GM18519 (cell line): ENCODE measurements around the gene PHF11.
"Not testable (repeated sequence)": the region's sequence is repeated elsewhere in the genome, so short reads cannot be mapped to it uniquely, and the experiment has no call there.

Source experiments
- ATAC-seq: cut with Tn5 transposase; IDR thresholded peaks from one replicate; pipeline ENCODE4 v1.9.1; 2021; ENCODE audit warnings: mild to moderate bottlenecking, moderate library complexity; ENCODE audit not compliant: unreplicated experiment, low FRiP score

The PHF11 gene

DNA sequence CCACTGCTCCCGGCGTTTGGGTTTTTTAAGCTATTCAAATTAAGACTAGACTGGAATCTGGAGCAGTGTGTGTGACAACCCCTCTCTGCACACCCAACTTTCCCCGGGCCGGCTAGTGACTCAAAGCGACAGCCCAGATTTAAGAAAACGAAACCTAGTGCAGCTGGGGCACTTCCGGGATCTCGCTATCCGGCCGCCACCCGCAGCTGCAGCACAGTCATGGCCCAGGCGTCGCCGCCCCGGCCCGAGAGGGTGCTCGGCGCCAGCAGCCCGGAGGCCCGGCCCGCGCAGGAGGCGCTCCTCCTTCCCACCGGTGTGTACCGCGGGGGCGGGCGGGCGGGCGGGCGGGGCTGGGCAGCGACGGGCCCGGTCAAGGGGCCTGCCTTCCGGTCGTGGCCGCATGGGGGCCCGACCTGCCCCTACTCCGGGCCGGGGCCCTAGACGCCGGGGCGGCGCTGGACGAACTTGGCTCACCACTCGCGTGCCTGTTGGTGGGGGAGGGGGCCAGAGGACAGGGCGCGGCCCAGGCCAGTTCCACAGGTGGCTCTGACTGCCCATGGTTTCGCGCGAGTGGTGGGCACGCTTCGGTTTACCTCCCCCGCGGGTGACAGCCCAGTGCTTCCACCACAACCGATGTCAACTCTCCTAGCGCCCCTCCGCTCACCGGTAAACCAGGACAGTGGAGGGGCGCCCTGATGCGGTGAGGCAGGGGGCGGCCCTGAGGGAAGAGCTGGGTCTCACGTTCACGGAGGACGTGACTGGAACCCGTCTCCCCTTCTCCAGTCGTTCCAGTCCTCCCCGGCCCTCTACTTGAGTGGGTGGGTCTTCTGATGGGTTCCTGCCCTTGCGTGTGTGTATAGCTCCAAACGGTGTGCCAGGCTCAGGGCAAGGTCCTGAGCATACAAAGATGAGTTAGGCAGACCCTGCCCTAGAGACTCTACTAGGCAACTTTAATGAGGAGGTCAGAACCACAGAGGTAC lies at the start of gene PHF11:
TSS of gene PHF11 (plus strand) at position 171 of the 980 bp plus-strand sequence. CDS start at position 220, 49 bp downstream.
- ATAC-seq, result peak; percentile 86

DNA sequence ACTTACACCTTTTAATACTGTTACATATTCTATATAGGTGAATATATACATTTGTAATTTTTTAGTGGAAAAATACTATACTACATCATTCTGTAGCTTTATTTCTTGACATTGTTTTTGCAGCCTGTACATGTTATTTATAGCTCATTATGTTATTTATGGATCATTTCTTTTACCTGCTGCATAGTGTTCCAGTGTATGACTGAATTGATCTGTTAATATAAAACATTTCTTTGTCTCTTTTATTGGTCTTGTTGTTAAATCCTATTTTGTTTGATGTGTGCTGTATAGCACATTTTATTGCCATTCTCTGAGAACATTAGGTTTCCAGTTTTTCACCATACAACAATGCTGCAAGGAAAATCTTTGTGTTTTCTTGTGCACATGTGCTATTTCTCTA lies 49.3 kb upstream of the PHF11 start:
- ATAC-seq, result no peak

DNA sequence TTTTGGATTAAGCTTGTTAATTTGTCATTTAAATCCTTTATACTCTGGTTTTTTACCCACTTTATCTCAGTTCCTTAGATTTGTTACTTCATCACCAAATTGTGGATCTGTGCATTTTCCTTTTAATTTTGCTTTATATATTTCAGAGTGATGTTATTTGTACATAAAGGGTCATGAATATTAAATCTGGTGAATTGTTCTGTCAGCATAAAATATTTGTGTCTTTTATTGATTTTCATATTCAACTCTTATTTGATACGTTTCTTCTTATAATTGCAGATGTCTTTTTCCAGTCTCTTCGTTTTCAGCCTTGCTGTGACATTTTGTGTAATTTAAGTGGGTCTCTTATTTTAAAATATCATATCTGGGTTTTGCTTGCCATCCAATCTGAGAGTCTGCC lies 47.0 kb upstream of the PHF11 start:
- ATAC-seq, result no peak

DNA sequence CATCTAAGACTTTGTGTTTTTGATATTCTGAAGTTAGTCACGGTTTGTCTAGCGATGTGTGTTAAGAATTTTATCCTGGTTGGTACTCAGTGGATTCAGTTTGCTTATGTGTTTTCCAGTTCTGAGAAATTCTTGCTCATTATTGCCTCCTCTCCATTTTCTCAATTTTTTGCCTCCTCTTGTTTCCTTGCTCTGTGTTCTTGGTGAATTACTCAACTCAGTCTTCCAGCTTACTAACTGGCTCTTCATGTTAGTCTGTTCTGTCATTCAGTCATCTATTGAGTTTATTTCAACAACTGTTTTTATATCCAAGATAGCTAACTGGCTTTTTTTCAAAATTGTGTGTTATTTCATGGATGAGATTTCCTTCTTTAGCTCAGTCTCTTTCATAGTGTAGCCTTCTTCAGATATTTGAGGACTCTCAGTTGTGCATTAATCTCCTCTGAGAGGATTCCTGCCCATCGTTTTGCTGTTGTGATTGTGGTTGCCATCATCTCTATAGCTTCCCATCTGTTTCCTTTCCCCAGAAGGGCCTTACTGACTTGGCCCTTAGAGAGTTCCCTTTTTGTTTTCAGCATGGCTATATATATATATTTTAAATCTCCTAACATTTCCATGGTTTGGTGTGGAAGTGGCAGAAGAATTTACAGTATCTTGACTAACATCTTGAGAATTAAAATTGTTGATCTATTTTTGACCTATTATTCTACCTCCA lies 45.5 kb upstream of the PHF11 start:
- ATAC-seq, result no peak

DNA sequence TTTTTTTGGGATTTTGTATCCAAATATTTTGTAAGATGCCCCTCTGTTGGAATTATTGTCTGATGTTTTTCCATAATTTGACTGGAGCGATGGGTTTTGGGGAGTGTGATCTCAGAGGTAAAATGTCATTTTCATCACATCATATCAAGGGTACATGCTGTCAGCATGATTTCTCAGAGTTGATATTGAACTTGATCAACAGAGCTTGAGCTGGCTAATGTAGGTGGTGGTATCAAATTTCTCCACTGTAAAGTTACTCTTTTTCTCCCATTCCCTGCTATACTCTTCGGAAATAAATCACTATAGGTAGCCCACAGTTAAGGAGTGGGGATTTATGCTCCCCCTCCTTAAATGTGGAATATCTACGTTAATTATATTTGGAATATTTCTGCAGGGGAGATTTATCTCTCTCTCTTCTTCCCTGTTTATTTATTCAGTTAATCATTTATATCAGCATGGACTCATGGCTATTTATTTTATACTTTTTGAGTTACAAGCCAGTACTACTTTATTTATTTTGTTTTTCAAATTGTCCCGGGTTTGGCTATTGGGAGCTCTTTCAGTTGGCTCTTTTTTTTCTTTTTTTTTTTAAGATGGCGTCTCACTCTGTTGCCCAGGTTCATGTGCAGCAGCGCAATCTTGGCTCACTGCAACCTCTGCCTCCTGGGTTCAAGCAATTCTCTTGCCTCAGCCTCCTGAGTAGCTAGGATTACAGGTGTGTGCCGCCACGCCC lies 42.9 kb upstream of the PHF11 start:
- no peak for ATAC-seq

DNA sequence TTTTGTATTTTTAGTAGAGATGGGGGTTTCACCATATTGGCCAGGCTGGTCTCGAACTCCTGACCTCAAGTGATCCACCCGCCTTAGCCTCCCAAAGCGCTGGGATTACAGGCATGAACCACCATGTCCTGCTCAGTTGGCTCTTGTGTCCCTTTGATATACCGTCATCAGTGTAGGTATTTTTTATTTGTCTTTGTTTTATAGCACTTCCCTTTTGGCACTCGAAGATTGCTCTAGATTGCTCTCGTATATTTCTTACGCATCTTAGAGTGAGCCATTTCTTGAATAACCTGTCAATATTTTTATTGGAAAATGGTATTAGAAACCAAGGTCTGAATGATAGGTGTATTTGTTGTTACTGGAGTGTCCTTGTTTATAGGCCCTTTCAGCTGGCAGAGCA lies 42.3 kb upstream of the PHF11 start:
- no peak for ATAC-seq

DNA sequence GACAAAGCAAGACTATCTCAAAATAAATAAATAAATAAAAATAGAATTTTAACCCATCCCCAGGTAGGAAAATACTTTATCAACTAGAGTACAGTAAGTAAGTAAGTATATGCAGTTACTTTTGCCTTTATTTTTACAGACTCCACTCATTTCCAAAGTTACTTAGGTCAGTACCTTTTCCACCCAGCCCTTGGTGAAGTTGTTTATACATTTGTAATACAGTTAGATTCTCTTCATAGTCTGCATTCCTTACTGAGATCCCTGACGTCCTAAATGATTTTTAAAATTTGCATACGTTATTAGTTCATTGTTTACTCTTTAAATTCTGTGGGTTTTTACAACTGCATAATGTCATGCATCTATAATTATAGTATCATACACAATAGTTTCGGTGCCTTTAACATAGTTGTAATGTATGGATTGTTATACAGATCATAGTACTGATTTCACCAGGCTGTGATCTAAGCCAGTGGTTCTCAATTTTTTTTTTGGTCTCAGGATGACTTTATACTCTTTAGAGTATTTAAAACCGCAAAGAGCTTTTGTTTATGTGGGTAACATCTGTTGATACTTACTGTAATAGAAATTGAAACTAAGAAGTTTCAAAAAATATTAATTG lies 41.3 kb upstream of the PHF11 start:
- peak; percentile 93 for ATAC-seq

DNA sequence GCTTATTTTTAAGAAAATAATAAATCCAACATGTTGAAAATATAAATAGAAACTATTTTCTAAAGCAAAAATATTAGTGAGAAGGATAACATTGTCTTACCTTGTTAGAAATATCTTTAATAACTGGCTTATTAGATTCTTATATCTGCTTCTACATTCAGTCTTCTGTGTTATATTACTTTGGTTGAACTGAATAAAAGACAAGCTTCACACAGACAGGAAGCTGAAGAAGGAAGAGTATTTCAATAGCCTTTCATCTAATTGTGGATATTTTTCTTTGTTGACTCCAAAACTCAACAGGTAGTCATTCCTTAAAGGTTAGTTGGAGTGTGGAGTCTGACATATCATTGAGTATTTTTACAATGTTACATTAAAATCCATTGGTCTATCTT lies 40.8 kb upstream of the PHF11 start:
- no peak for ATAC-seq

DNA sequence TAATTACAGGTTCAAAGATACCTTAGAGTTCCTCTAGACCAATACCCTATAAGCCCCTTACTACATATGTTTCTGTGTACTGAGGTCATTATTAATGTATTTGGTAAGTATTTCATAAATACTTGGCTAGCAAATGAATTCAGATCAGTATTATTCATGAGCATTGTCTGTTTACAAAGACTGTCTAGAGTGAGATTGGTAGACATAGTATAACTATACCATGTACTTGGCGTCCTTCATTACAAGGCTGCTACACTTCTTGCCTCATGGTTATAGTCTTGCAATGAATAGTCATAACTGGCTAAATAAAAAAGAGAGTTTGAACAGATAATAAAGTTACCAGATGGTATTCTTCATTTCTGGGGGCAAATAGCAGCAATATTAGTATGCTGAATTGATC lies 39.6 kb upstream of the PHF11 start:
- no peak for ATAC-seq

DNA sequence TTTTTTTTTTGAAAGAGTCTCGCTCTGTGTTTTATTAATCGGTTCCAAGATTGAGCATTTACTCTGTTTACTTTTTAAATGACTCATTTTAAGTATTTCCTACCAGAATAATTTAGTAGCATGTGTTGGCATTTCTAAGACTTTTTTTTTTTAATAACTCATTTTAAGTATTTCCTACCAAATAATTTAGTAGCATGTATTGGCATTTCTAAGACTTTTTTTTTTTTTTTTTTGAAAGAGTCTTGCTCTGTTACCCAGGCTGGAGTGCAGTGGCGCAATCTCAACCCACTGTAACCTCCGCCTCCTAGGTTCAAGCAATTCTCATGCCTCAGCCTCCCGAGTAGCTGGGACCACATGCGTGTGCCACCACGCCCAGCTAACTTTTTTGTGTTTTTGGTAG lies 38.5 kb upstream of the PHF11 start:
- ATAC-seq, result no peak

DNA sequence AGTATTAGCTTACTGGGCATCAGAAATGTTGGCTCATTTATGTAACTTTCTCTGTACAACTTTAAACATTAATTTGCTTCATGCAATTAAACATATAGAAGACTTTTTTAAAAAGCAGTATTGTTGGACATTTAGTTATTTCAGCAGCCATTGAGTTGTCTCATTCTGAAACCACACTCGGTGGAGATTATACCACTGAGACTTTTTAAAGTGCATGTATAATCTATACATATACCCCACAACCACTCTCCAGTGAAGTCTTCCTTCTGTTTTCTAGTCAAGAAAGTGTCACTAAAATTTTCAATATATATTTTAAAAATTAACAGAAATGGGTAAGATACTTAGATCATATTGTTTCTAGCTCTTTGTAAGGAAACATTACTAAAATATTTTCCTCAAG lies 36.2 kb upstream of the PHF11 start:
- no peak for ATAC-seq

DNA sequence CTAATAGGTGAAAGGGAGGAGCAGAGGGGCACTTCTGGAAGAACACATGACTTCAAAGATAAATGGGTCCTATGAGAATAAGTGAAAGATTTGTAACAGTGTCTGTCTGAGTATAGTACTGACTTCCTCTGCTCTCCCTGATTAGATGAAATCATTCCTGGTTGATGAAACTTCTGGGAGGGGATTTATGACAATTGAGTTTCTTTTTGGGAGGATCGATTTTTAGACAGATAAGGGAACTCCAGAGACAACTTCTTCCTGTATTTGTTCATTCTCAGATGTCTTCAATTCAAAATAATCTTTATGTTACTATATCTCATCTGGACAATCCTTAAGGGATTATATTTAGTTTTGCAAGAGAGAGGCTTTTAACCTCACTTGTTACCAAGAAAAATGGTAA lies 31.7 kb upstream of the PHF11 start:
- ATAC-seq, result no peak

DNA sequence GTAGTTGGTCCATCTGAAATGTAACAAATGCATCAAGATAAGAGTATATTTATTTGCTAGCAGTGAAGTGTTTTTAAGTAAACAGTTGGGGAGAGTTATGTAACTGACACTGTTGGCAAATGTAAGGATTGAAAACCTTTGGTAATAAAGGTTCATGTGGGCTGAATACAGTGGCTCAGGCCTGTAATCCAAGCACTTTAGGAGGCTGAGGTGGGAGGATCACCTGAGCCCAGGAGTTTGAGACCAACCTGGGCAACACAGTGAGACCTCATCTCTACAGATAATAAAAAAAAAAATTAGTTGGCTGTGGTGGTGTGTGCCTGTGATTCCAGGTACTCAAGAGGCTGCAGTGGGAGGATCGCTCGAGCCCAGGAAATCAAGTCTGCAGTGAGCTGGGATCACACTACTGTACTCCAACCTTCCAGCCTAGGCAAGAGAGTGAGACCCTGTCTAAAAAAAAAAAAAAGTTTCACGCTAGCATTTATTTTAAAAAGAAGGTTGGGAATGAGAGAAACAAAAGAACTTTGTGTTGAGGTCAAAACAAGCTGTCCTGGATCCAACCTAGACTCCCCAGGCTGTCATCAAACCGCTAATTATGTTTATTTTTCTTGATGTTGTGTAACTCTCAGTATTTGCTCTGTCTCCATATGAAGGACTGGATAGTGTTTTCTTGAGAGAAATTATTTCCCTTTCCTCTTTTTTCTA lies 31.0 kb upstream of the PHF11 start:
- ATAC-seq, result no peak

DNA sequence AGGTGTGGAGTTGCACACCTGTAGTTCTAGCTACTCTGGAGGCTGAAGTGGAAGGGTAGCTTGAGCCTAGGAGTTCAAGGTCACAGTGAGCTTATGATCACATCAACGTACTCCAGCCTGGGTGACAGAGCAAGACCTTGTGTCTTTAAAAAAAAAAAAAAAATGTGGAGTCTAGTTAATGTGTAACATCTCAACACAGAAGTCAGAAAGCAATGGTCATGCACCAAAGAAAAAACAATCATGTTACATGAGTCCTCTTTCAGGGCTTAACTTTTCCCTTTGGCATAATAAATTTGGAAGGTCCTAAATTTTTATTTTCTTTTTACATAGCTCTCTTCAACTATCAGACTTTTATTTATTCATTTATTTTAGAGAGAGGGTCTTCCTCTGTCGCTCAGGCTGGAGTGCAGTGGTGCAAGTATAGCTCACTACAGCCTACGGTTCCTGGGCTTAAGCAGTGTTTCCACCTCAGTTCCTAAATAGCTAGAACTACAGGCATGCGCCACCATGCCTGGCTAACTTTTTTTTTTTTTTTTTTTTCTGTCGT lies 29.4 kb upstream of the PHF11 start:
- no peak for ATAC-seq

DNA sequence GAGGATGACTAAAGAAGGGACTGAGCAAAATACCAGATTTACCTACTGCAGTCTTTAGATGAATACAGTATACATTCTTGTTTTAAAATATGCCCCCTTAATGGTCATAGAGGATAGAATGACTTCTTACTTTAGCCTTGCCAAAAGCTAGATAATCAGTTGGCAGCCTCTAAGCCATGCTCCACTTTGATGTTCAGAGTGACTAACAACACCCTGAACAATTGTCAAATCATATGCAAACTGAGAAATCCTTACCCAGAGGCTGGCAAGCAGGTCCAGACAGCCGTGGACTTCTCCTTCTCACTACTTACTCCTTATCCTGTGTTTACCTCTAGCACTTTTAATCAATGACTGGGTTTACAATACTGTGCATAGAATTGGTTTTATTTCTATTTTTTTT lies 23.6 kb upstream of the PHF11 start:
- no peak for ATAC-seq

DNA sequence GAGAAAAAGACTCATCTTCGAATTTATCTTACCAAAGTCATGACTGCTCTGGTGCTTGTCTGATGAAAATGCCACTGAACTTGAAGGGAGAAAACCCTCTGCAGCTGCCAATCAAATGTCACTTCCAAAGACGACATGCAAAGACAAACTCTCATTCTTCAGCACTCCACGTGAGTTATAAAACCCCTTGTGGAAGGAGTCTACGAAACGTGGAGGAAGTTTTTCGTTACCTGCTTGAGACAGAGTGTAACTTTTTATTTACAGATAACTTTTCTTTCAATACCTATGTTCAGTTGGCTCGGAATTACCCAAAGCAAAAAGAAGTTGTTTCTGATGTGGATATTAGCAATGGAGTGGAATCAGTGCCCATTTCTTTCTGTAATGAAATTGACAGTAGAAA lies 19.2 kb upstream of the PHF11 start:
- ATAC-seq, result no peak

DNA sequence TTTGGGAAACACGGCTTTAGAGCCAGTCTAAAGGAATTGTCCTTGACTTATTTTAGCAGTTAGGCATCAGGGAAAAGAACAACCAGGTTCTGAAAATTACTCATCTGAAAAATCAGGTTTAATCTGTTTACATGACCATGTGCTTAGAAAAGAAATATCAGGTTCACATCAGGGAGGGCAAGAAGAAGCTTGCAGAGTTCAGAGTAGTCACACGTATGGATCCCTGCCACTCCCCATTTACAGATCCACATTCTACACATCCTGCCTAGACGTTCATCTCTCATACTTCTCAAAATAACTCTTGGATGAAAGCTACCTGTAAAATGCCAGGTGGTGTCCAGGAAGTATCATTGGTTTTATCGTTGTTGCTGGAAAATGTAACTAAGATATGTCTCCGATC lies 14.0 kb upstream of the PHF11 start:
- no peak for ATAC-seq

DNA sequence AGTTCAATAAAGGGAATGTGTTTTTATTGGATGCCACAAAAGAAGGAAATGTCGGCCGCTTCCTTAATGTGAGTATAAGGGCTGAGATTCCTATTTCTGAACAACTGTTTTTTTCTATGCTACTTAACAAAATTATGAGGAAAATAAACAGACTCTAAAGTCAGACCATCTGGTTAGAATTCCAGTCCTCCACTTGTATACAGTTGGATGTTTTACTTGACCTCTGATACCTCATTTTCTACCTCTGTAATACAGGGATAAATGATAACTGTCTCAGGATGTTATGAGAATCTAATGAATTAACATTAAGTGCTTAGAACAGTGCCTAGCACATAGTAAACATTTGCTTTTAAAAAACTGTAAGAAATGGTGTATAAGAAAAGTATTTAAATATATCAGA lies 7.2 kb upstream of the PHF11 start:
- ATAC-seq, result no peak

DNA sequence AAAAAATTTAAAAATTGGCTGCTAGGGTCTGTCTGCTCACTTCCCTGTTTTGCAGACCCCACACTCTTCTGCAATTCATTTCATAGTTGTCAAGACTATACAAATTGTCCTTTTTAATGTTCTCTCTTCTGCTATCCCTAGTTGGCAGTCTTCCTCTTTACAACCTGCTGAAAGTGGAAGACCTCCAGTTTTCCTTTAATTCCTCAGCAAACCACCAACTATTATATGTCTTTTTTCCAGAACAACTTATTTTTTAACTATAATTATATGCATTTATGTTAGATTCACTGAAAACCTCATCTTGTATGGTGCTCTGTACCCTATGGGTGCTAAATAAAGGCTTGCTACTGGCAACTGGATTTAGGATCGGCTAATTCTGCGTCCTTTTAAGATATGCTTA lies 1.1 kb upstream of the PHF11 start:
- ATAC-seq, result no peak

DNA sequence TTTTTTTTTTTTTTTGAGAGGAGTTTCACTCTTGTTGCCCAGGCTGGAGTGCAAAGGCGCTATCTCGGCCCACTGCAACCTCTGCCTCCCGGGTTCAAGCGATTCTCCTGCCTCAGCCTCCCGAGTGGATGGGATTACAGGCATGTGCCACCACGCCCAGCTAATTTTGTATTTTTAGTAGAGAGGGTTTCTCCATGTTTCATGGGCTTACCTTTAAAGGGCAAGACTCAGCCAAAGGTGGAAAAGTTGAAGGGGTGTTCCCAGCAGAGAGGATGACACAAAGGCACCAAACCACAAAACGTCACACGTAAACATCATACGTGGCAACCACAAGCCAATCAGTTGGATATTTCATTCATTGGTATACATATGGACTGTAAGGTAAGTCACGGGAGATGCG lies 1.1 kb downstream of the PHF11 start:
- ATAC-seq, result not testable (repeated sequence)
